Testis (tissue), 3 donors: Measurements from ENCODE around the gene APH1B. TPM values are rescaled to one million over a fixed set of nuclear protein-coding genes. Genes with fewer than 3 reads are reported as not detected.

ENCODE experiments used
- DNase-seq: peaks from one replicate; pipeline ENCODE4 v3.0.0-alpha.2; 2019
- H3K27ac ChIP-seq, 2 donors: fragments of 200-600 bp; sonication (generic); one replicate each; pipeline ENCODE4 v1.5.1; 2019
- H3K27me3 ChIP-seq: fragments of 200-600 bp; sonication (generic); one replicate; pipeline ENCODE4 v1.5.1; 2019
- H3K36me3 ChIP-seq: fragments of 200-600 bp; sonication (generic); one replicate; pipeline ENCODE4 v1.5.1; 2017; ENCODE audit warnings: low read depth; ENCODE audit errors: missing control alignments
- H3K4me1 ChIP-seq: fragments of 200-600 bp; sonication (generic); one replicate; pipeline ENCODE4 v1.5.1; 2019
- H3K4me3 ChIP-seq, 2 donors: fragments of 200-600 bp; sonication (generic); one replicate each; pipeline ENCODE4 v1.5.1; 2017 to 2019
- H3K9me3 ChIP-seq: fragments of 200-600 bp; sonication (generic); one replicate; pipeline ENCODE4 v1.5.1; 2017
- POLR2A ChIP-seq: fragments of 450-650 bp; IDR thresholded peaks from one replicate; pipeline ENCODE4 v1.6.1; 2017; ENCODE audit warnings: antibody characterized with exemption, mild to moderate bottlenecking, moderate library complexity
- WGBS, 2 donors: methylation state at CpG; one replicate each; pipeline ENCODE4 v1.1.5; 2018; 5-methylcytosine and 5-hydroxymethylcytosine counted together
- intact Hi-C: fragments of 100-400 bp; cut with DNase I; formaldehyde crosslinking; loops from one replicate; pipeline ENCODE4 v1.15.1; 2023; ENCODE audit warnings: low total_unique reads
- polyA plus RNA-seq: library from polyadenylated mRNA; stranded (reverse); fragments of 350-450 nt; fragmentation: Illumina TruSeq; extraction: RNeasy Lipid Tissue Mini Kit (QIAGEN cat#74804); gene quantifications from one replicate; pipeline ENCODE4 v1.2.3, GENCODE V29; 2014; ENCODE audit warnings: low read depth, low replicate concordance; ENCODE audit not compliant: insufficient read depth
- total RNA-seq, 2 donors: library from RNA; depleted of rRNA; stranded (reverse); fragments of >200 nt; gene quantifications; one replicate each; pipeline ENCODE4 v1.2.3, GENCODE V29; 2016
- TF ChIP-seq, protein P1 (sequence below), 3 experiments: fragments of 450-650 bp in 2 of 3; fragments of 200-600 bp in 1 of 3; sonication (generic) in 1 of 3; IDR thresholded peaks; one replicate each; pipeline ENCODE4 v1.5.1; 2016 to 2019; ENCODE audit warnings: antibody characterized with exemption in 3 of 3, mild to moderate bottlenecking in 2 of 3, moderate library complexity in 1 of 3

Gene APH1B
- total and polyA plus RNA-seq, 3 donors from 2014 or later: 53.6 to 471 (median 69.7) TPM

DNA sequence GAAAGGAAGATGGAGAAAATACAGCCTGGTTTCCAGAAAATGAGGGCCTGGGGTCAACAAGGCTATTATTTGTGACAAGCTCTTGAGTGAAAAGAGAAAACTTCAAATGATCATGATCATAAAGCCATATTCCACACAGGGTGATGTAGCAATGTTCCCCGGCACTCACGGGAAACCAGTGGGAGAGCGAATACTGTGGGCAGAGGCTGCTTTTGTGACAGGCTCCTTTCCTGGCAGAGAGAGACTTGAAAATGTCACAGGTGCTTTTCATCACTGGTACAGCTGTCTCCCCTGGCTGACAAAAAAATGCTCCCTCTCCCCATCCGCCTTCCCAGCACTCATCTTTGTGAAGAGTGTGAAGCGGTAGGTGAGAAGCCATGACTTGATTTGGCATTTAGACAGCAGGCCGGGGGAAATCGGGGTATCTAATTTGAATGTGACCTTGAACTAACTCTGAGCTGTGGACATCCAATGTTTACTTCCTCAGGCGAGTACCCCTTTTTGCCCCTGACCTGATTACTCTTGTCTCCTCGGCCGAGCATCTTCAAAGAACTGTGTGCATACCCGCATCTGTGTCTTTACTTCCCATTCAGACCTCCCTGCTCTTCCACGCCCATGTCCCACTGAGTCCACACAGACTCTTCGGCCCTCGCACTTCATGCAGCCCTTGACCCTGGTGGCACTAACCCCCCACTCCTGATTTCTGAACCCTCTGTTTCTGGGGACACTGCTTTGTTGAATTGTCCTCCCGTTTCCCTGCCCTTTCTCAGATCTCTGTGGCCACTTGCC is 81.0 kb downstream of the APH1B start:
- H3K4me1 ChIP-seq: no peaks in the 10 kb centered on the region
- TF ChIP-seq POLR2A: no peak
- TF ChIP-seq, protein P1, sequence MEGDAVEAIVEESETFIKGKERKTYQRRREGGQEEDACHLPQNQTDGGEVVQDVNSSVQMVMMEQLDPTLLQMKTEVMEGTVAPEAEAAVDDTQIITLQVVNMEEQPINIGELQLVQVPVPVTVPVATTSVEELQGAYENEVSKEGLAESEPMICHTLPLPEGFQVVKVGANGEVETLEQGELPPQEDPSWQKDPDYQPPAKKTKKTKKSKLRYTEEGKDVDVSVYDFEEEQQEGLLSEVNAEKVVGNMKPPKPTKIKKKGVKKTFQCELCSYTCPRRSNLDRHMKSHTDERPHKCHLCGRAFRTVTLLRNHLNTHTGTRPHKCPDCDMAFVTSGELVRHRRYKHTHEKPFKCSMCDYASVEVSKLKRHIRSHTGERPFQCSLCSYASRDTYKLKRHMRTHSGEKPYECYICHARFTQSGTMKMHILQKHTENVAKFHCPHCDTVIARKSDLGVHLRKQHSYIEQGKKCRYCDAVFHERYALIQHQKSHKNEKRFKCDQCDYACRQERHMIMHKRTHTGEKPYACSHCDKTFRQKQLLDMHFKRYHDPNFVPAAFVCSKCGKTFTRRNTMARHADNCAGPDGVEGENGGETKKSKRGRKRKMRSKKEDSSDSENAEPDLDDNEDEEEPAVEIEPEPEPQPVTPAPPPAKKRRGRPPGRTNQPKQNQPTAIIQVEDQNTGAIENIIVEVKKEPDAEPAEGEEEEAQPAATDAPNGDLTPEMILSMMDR (IDR thresholded peaks at IDR 0.05): no peak
- H3K4me3 ChIP-seq: no peak overlapping the region
- DNase-seq: no peak
- no peaks in the 10 kb centered on the region for H3K36me3 ChIP-seq
- 73 to 84% methylated on average over 15 of the region's 15 CpGs for WGBS, 2 donors
- H3K9me3 ChIP-seq: no peaks in the 10 kb centered on the region
- no peak overlapping the region for H3K27ac ChIP-seq
- H3K27me3 ChIP-seq: no peaks in the 10 kb centered on the region
- intact Hi-C loops: no loop called here

Other genes with a start within 250 kb of the APH1B start
- gene TPM1, start 234.9 kb upstream of the APH1B start, total RNA-seq: 100 to 1,000 TPM; 126 TPM
- 135 TPM for gene TPM1, start 234.9 kb upstream of the APH1B start, polyA plus RNA-seq
- 10 to 100 TPM in 1 of 2 donors, 1 to 10 TPM in 1; 8.9 to 17.1 TPM for gene LACTB, start 155.7 kb upstream of the APH1B start, total RNA-seq
- 24.7 TPM for gene LACTB, start 155.7 kb upstream of the APH1B start, polyA plus RNA-seq
- gene RPS27L, start 120.1 kb upstream of the APH1B start, total RNA-seq: 10 to 100 TPM; 34.3 to 46.6 TPM
- 69.7 TPM for gene RPS27L, start 120.1 kb upstream of the APH1B start, polyA plus RNA-seq
- gene RAB8B, start 88.0 kb upstream of the APH1B start, total RNA-seq: 10 to 100 TPM; 19.3 to 20.8 TPM
- gene RAB8B, start 88.0 kb upstream of the APH1B start, polyA plus RNA-seq: 38.7 TPM
- gene CA12, start 104.2 kb downstream of the APH1B start, total RNA-seq: under 1 TPM; 0.55 to 0.68 TPM
- gene CA12, start 104.2 kb downstream of the APH1B start, polyA plus RNA-seq: 8.0 TPM
- gene USP3, start 227.0 kb downstream of the APH1B start, total RNA-seq: 10 to 100 TPM; 38.5 to 43.1 TPM
- 23.2 TPM for gene USP3, start 227.0 kb downstream of the APH1B start, polyA plus RNA-seq